Measurements from ENCODE around the gene E2F4. TPM values are rescaled to one million over a fixed set of nuclear protein-coding genes. Genes with fewer than 3 reads are reported as not detected.
A peak's percentile ranks its signal among the peaks of the same experiment; 100 is the strongest.

The E2F4 gene
- total and polyA plus RNA-seq, 9 of the 15 experiments (the other 6 are each of a cell fraction or from before 2014, with no cell fraction given) = 9.7 to 139 (median 106) TPM

DNA sequence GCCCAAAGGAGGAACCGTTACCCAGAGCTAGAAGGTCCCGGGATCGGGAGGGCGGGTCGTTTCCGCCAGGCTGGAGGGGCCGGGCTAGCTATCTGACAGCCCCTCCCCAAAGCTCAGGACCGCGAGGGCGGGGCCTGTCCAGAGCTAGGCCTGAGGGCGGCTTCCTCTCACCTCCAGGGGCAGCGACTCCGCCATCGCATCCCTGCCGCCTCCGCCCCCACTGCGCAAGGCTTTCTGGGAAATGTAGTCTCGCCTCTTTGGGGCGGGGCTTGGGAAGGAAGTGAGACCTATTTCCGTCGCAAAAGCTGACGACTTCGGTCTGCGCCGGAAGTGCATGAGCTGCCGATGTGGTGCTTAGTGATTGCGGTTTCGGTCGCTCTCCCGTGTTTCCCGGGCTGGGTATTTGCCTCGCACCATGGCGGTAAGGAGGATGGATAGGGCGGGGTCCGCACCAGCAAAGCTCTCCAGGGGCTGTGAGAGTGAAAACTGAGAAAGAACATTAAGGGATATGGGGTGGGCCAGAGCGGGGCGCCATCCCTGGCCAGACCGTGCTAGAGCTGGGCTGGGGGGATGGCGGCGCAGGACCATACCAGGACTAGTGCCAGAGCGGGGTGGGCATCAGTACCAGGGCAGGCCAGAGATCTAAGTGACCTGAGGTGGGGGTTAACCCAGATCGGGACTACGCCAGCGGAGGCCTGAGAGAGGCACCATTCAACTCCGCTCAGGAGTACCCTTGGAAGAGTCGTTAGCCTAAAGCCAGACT, 35.0 kb downstream of the E2F4 start, which contains the start of gene TMEM208 (continued):
- TF ChIP-seq MLX (CRISPR knock-in tag; conservative IDR thresholded peaks at IDR 0.05) (peak in 1 of 2 experiments; percentile 80; a peak in 1 of 4 replicates), KLF13 (tag; IDR thresholded peaks at IDR 0.05; ENCODE audit: borderline replicate concordance, low read depth) (peak; percentile 92), CXXC5 (CRISPR knock-in tag; IDR thresholded peaks at IDR 0.05) (peak; percentile 74), POU5F1 (IDR thresholded peaks at IDR 0.05; ENCODE audit: borderline replicate concordance, low read depth, low read length, partially characterized antibody) (peak; percentile 92), TEAD1 (CRISPR knock-in tag; IDR thresholded peaks at IDR 0.05) (peak in 1 of 2 experiments; percentile 61; a peak in 1 of 4 replicates), RCOR1 (IDR thresholded peaks at IDR 0.05; ENCODE audit: borderline replicate concordance in 1 of 2, low read depth in 2 of 2, low read length in 2 of 2) (0 out of 4 replicates have a peak, but pooled peaks of 1 of the 2 experiments have one; percentile 51), SREBF2 (CRISPR knock-in tag; IDR thresholded peaks at IDR 0.05) (no peak), ARHGAP35 (IDR thresholded peaks at IDR 0.05; ENCODE audit: partially characterized antibody) (no peak), MAZ (CRISPR knock-in tag; conservative IDR thresholded peaks at IDR 0.05 in 1 of 2, IDR thresholded peaks at IDR 0.05 in 1 of 2) (peak; percentile 95 to 99), NEUROD1 (IDR thresholded peaks at IDR 0.05; ENCODE audit: borderline replicate concordance, low read depth, low read length, partially characterized antibody) (peak; percentile 39), POLR2B (IDR thresholded peaks at IDR 0.05; ENCODE audit: low read depth, partially characterized antibody) (peak; percentile 68), ZBED1 (IDR thresholded peaks at IDR 0.05) (no peak), MIER1 (IDR thresholded peaks at IDR 0.05; ENCODE audit: low read depth) (no peak), GABPB1 (CRISPR knock-in tag; IDR thresholded peaks at IDR 0.05) (peak; percentile 100), ARID4B (CRISPR knock-in tag; IDR thresholded peaks at IDR 0.05) (peak; percentile 99), ZNF140 (CRISPR knock-in tag; IDR thresholded peaks at IDR 0.05) (no peak), ZBTB7A (IDR thresholded peaks at IDR 0.05; ENCODE audit: borderline replicate concordance, control insufficient read depth, low read depth, low read length) (peak; percentile 81; the same call in 1 of the 2 replicates), VEZF1 (CRISPR knock-in tag; IDR thresholded peaks at IDR 0.05) (peak; percentile 89), ARID1B (IDR thresholded peaks at IDR 0.05) (no peak; the same call in 1 of the 2 replicates), ZNF785 (CRISPR knock-in tag; IDR thresholded peaks at IDR 0.05) (no peak)
